Measurements from ENCODE around the gene PRKD1.
"Not testable (repeated sequence)": the region's sequence is repeated elsewhere in the genome, so short reads cannot be mapped to it uniquely, and the experiment has no call there.

PRKD1 gene

DNA sequence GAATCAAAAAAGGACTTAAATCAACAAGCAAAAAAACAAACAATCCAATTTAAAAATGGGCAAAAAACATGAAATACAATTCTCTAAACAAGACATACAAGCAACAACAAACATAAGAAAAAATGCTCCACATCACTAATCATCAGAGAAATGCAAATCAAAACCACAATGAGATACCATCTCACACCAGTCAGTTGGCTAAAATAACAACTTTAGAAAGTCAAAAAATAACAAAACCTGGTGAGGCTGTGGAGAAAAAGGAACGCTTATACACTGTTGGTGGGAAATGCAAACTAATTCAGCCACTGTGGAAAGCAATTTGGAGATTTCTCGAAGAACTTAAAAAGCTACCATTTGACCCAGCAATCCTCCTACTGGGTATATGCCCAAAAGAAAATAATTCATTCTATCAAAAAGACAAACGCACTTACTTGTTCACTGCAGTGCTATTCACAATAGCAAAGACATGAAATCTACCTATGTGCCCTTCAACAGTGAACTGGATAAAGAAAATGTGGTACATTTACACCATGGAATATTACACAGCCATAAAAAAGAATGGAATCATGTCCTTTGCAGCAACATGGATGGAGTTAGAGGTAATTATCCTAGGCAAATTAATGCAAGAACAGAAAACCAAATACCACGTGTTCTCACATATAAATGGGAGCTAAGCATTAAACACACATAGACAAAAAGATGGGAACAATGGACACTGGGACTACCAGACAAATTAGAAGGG lies 26.9 kb downstream of the PRKD1 start:
- DNase-seq (ENCODE audit: low spot score) = peak; percentile 23

- no peak for DNase-seq (ENCODE audit: low spot score)
Observed at GRCh38 chr14:29898470-29898869, 29.2 kb downstream of the PRKD1 start.

GRCh38 chr14:29897181-29897580 lies 30.5 kb downstream of the PRKD1 start:
- no peak for DNase-seq (ENCODE audit: low spot score)

GRCh38 chr14:29896354-29896821 lies 31.3 kb downstream of the PRKD1 start:
- no peak for DNase-seq (ENCODE audit: low spot score)

- DNase-seq (ENCODE audit: low spot score) = no peak
Observed at GRCh38 chr14:29895591-29896083, 32.0 kb downstream of the PRKD1 start.

GRCh38 chr14:29893989-29894388 lies 33.7 kb downstream of the PRKD1 start:
- no peak for DNase-seq (ENCODE audit: low spot score)

GRCh38 chr14:29892327-29892726 lies 35.3 kb downstream of the PRKD1 start:
- DNase-seq (ENCODE audit: low spot score) = no peak

DNA sequence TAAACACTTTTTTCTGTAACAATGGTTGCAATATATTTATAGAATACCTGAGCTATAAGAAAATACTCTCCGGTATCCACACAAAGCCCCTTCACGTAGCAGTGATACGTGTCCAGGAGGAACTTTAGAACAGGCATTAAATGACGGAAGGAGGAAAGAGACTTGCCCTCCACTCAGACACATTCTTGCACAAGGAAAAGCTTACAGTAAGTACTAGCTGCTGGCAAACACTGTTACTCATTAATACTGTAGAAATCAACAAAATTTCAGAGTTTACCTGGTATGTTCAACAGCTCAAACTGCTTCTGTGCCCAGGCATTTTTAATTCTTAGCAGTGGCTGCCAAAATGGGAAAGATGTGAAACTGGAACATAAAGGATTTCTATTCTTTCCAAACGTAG lies 41.7 kb downstream of the PRKD1 start:
- no peak for DNase-seq (ENCODE audit: low spot score)

DNA sequence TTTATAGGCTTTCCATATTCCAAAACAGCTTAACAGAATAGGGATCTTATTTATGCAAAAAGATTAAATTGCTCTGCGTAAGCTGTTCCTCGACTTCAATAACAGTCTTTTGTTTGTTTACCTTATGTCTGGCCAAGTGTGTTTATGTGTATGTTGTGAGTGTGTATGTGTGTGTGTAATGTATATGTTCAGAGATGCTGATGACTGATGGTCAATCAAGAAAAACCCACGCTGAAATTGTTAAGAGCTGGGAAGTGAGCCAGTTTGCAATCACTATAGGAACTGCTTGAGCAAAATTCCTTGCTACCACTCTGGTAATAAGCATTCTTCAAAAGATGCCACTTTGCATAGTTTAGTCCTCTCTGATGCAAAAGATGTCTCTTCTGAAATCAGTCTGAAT lies 59.6 kb downstream of the PRKD1 start:
- DNase-seq (ENCODE audit: low spot score) = no peak

GRCh38 chr14:29865299-29865698 lies 62.3 kb downstream of the PRKD1 start:
- DNase-seq (ENCODE audit: low spot score) = no peak

- DNase-seq (ENCODE audit: low spot score) = no peak
Observed at GRCh38 chr14:29861996-29862395, 65.7 kb downstream of the PRKD1 start.

GRCh38 chr14:29858299-29858698 lies 69.3 kb downstream of the PRKD1 start:
- peak; percentile 77 for DNase-seq (ENCODE audit: low spot score)

DNA sequence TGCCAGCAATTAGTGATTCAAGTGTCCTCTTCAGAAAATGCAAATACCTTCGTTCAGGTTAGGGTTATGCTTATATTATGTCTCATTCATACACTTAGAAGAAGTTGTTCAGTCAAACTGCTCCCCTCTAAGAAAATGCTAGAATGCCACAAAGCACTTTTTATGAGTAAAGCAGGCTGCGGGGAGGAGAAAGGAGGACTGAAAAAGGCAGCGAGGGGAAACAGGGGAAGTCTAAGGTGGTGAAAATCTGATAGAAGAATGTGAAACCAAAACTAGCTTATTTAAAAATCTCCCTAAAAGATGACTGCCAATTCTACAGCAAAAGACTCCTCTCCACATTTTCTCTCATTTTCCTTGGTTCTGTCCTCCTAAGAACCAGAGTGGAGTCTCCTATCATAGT lies 70.1 kb downstream of the PRKD1 start:
- DNase-seq (ENCODE audit: low spot score) = peak; percentile 38

DNA sequence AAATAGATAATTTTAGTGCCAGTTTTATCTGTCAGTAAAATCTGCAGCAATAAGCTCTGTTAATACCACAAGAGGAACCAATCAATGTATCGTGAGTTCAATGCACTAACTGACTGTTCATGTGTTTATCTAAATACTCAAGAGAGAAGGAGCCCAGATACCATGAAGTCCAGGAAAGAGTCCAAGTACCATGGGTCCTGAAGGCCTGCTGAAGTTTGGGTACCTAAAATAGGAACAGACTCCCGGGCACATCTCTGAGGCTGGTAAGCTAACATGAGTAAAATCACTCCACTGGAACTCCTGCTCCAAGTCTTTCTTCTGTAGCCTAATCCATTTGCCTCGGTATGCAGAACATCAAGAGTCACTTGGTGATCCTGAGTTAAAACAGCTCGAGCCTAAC lies 71.1 kb downstream of the PRKD1 start:
- DNase-seq (ENCODE audit: low spot score) = no peak

GRCh38 chr14:29853691-29854090 lies 74.0 kb downstream of the PRKD1 start:
- not testable (repeated sequence) for DNase-seq (ENCODE audit: low spot score)

GRCh38 chr14:29853272-29853671 lies 74.4 kb downstream of the PRKD1 start:
- no peak for DNase-seq (ENCODE audit: low spot score)

GRCh38 chr14:29851397-29851796 lies 76.2 kb downstream of the PRKD1 start:
- no peak for DNase-seq (ENCODE audit: low spot score)

DNA sequence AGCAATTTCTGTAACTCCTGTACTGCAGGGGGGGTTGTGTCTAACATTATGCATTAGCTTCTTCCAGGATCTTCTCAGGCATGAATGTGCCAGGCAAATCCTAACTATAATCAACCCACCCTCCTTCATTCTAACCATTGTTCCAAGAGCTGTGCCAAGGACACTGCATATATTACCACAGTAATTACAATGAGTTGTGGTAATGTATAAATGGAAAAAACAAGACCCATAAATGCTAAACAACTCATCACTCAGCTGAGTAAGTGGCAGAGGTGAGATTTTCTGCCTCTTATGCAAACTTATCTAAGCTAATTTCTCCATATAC lies 80.6 kb downstream of the PRKD1 start:
- DNase-seq (ENCODE audit: low spot score) = no peak

- no peak for DNase-seq (ENCODE audit: low spot score)
Observed at GRCh38 chr14:29846339-29847055, 81.2 kb downstream of the PRKD1 start.

GRCh38 chr14:29843981-29844380 lies 83.7 kb downstream of the PRKD1 start:
- DNase-seq (ENCODE audit: low spot score) = no peak

DNA sequence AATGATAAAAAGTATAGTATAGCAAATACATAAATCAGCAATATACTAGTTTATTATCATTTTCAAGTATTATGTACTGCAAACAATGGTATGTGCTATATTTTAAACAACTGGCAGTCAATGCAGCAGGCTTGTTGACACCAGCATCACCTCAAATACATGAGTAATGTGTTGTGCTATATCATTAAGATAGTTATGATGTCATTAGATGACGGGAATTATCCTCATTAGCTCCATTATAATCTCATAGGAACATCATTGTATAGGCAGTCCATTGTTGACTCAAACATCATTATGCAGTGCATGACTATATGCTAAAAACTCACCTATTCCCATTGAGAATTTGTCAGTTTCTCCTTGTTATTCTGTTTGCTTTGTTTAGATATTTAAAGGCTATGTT lies 85.4 kb downstream of the PRKD1 start:
- no peak for DNase-seq (ENCODE audit: low spot score)

DNA sequence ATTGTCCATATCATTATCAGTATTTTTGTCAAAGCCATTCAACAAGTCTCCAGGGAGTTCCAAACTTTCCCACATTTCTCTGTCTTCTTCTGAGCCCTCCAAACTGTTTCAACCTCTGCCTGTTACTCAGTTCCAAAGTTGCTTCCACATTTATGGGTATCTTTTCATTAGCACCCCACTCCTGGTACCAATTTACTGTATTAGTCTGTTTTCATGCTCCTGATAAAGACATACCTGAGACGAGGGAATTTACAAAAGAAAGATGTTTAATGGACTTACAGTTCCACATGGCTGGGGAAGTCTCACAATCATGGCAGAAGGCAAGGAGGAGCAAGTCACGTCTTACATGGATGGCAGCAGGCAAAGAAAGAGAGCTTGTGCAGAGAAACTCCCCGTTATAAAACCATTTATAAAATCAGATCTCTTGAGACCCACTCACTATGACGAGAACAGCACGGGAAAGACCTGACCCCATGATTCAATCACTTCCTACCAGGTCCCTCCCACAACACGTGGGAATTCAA lies 87.2 kb downstream of the PRKD1 start:
- DNase-seq (ENCODE audit: low spot score) = not testable (repeated sequence)

GRCh38 chr14:29839691-29840090 lies 88.0 kb downstream of the PRKD1 start:
- DNase-seq (ENCODE audit: low spot score) = not testable (repeated sequence)
